H9 (cell line): ENCODE results near the gene ASTN1. TPM values are rescaled to one million over a fixed set of nuclear protein-coding genes. Genes with fewer than 3 reads are reported as not detected.

Source experiments
- DNase-seq: peaks from one replicate; pipeline ENCODE4 v3.0.0-alpha.2; 2017
- H2AFZ ChIP-seq: one replicate; pipeline ENCODE4 v1.6.1; 2013; ENCODE audit warnings: mild to moderate bottlenecking, low read length, control low read depth, moderate library complexity
- H2AK5ac ChIP-seq: 2 replicates; pipeline ENCODE4 v1.6.1; 2013; ENCODE audit warnings: low read length, control low read depth, mixed read lengths; ENCODE audit not compliant: insufficient read length
- H2BK120ac ChIP-seq: one replicate; pipeline ENCODE4 v1.6.1; 2013; ENCODE audit warnings: low read depth, mild to moderate bottlenecking, low read length, control low read depth, inconsistent platforms; ENCODE audit not compliant: poor library complexity, severe bottlenecking
- H2BK12ac ChIP-seq: 2 replicates; pipeline ENCODE4 v1.6.1; 2013; ENCODE audit warnings: low read length, control low read depth, mixed read lengths, low read depth; ENCODE audit not compliant: insufficient read length
- H2BK15ac ChIP-seq: 2 replicates; pipeline ENCODE4 v1.6.1; 2013; ENCODE audit warnings: low read depth, low read length, control low read depth
- H2BK20ac ChIP-seq: one replicate; pipeline ENCODE4 v1.6.1; 2013; ENCODE audit warnings: low read depth, mild to moderate bottlenecking, low read length, control low read depth, inconsistent platforms; ENCODE audit not compliant: poor library complexity, severe bottlenecking
- H2BK5ac ChIP-seq: 2 replicates; pipeline ENCODE4 v1.6.1; 2013; ENCODE audit warnings: low read length, control low read depth, mixed read lengths; ENCODE audit not compliant: insufficient read length
- H3K14ac ChIP-seq: 2 replicates; pipeline ENCODE4 v1.6.1; 2013; ENCODE audit warnings: low read length, control low read depth; ENCODE audit not compliant: insufficient read depth
- H3K18ac ChIP-seq: 2 replicates; pipeline ENCODE4 v1.6.1; 2013; ENCODE audit warnings: low read depth, mild to moderate bottlenecking, mixed read lengths, low read length, control low read depth; ENCODE audit not compliant: insufficient read length
- H3K23ac ChIP-seq: 2 replicates; pipeline ENCODE4 v1.6.1; 2013; ENCODE audit warnings: low read length, control low read depth, mixed read lengths, low read depth; ENCODE audit not compliant: insufficient read length
- H3K23me2 ChIP-seq: 2 replicates; pipeline ENCODE4 v1.6.1; 2013; ENCODE audit warnings: low read depth, mild to moderate bottlenecking, mixed read lengths, low read length, control low read depth; ENCODE audit not compliant: insufficient read length, poor library complexity, severe bottlenecking
- H3K27ac ChIP-seq: 2 replicates; pipeline ENCODE4 v1.5.1; 2013; ENCODE audit warnings: low read length, control low read depth, mixed read lengths, low read depth; ENCODE audit not compliant: insufficient read length
- H3K27me3 ChIP-seq: 2 replicates; pipeline ENCODE4 v1.6.1; 2013; ENCODE audit warnings: low read length, control low read depth, inconsistent platforms; ENCODE audit not compliant: insufficient read depth
- H3K4ac ChIP-seq: 2 replicates; pipeline ENCODE4 v1.6.1; 2013; ENCODE audit warnings: low read depth, mild to moderate bottlenecking, control low read depth, inconsistent platforms, low read length, moderate library complexity
- H3K4me1 ChIP-seq: 2 replicates; pipeline ENCODE4 v1.6.1; 2013; ENCODE audit warnings: low read length, control low read depth, inconsistent platforms; ENCODE audit not compliant: insufficient read depth
- H3K4me2 ChIP-seq: 2 replicates; pipeline ENCODE4 v1.6.1; 2013; ENCODE audit warnings: low read length, control low read depth, mixed read lengths; ENCODE audit not compliant: insufficient read length, insufficient read depth
- H3K56ac ChIP-seq: 2 replicates; pipeline ENCODE4 v1.6.1; 2013; ENCODE audit warnings: low read depth, mild to moderate bottlenecking, mixed read lengths, low read length, control low read depth; ENCODE audit not compliant: insufficient read length
- H3K79me1 ChIP-seq: 2 replicates; pipeline ENCODE4 v1.6.1; 2013; ENCODE audit warnings: low read depth, mild to moderate bottlenecking, moderate library complexity, low read length, control low read depth, inconsistent platforms; ENCODE audit not compliant: insufficient read depth, poor library complexity, severe bottlenecking
- H3K79me2 ChIP-seq: 2 replicates; pipeline ENCODE4 v1.6.1; 2013; ENCODE audit warnings: low read length, control low read depth, inconsistent platforms; ENCODE audit not compliant: insufficient read depth
- H3K9ac ChIP-seq: 2 replicates; pipeline ENCODE4 v1.6.1; 2013; ENCODE audit warnings: low read length, control low read depth, mixed read lengths; ENCODE audit not compliant: insufficient read length; ENCODE audit errors: extremely low read depth
- H3K9me3 ChIP-seq: one replicate; pipeline ENCODE4 v1.6.1; 2013; ENCODE audit warnings: low read depth, low read length, inconsistent platforms; ENCODE audit not compliant: control insufficient read depth
- H3T11ph ChIP-seq: one replicate; pipeline ENCODE4 v1.6.1; 2013; ENCODE audit warnings: mild to moderate bottlenecking, low read length, control low read depth, inconsistent platforms
- H4K20me1 ChIP-seq: one replicate; pipeline ENCODE4 v1.6.1; 2013; ENCODE audit not compliant: control insufficient read depth, insufficient read length, insufficient read depth
- H4K5ac ChIP-seq: 2 replicates; pipeline ENCODE4 v1.6.1; 2013; ENCODE audit warnings: low read depth, mild to moderate bottlenecking, mixed read lengths, low read length, control low read depth; ENCODE audit not compliant: insufficient read length
- H4K8ac ChIP-seq: replicated peaks from 2 replicates; pipeline ENCODE4 v1.6.1; 2013; ENCODE audit warnings: low read length, control low read depth, mixed read lengths, low read depth; ENCODE audit not compliant: insufficient read length
- H4K91ac ChIP-seq: 2 replicates; pipeline ENCODE4 v1.6.1; 2013; ENCODE audit warnings: low read depth, mild to moderate bottlenecking, moderate library complexity, mixed read lengths, low read length, control low read depth; ENCODE audit not compliant: insufficient read length
- H3K27ac Mint-ChIP-seq, 3 experiments: 2 replicates in 2 of 3; 3 replicates in 1 of 3; pipeline ENCODE4 v1.8.0; 2020 to 2021; ENCODE audit warnings: mixed read lengths in 3 of 3, mild to moderate bottlenecking in 1 of 3, moderate library complexity in 1 of 3
- H3K27me3 Mint-ChIP-seq: 2 replicates; pipeline ENCODE4 v1.8.0; 2021; ENCODE audit warnings: low read depth, mild to moderate bottlenecking, moderate library complexity, mixed read lengths
- H3K36me3 Mint-ChIP-seq, 3 experiments: 2 replicates in 2 of 3; 3 replicates in 1 of 3; pipeline ENCODE4 v1.8.0; 2020 to 2021; ENCODE audit warnings: low read depth in 3 of 3, mixed read lengths in 3 of 3; ENCODE audit not compliant: insufficient read depth in 1 of 3
- H3K4me1 Mint-ChIP-seq, 2 experiments: 2 replicates each; pipeline ENCODE4 v1.8.0; 2020; ENCODE audit warnings: mixed read lengths in 2 of 2
- H3K4me3 Mint-ChIP-seq, 2 experiments: 2 replicates in 1 of 2; 3 replicates in 1 of 2; pipeline ENCODE4 v1.8.0; 2020 to 2021; ENCODE audit warnings: mild to moderate bottlenecking in 2 of 2, mixed read lengths in 2 of 2, moderate library complexity in 1 of 2
- H3K9me3 Mint-ChIP-seq, 2 experiments: 2 replicates in 1 of 2; 3 replicates in 1 of 2; pipeline ENCODE4 v1.8.0; 2020; ENCODE audit warnings: mild to moderate bottlenecking in 2 of 2, mixed read lengths in 2 of 2, moderate library complexity in 1 of 2
- WGBS: extraction: QIAGEN DNeasy Blood & Tissue Kit; methylation state at CpG from one replicate; pipeline ENCODE4 v1.1.7; 2013; ENCODE audit warnings: missing lambda C conversion rate, low lambda C conversion rate, mixed read lengths; ENCODE audit not compliant: insufficient read length; ENCODE audit errors: extremely low coverage; 5-methylcytosine and 5-hydroxymethylcytosine counted together
- total RNA-seq: library from RNA; stranded (reverse); gene quantifications from 2 replicates; pipeline ENCODE4 v1.2.1, GENCODE V29; 2021
- TF ChIP-seq, protein P1 (sequence below): fragments of 200-600 bp; sonication (generic); conservative IDR thresholded peaks from 3 replicates; pipeline ENCODE4 v1.8.0; 2021; ENCODE audit warnings: antibody characterized with exemption, mild to moderate bottlenecking

ASTN1 gene
- total RNA-seq, 1 experiment from 2014 or later = 0.98 TPM

DNA sequence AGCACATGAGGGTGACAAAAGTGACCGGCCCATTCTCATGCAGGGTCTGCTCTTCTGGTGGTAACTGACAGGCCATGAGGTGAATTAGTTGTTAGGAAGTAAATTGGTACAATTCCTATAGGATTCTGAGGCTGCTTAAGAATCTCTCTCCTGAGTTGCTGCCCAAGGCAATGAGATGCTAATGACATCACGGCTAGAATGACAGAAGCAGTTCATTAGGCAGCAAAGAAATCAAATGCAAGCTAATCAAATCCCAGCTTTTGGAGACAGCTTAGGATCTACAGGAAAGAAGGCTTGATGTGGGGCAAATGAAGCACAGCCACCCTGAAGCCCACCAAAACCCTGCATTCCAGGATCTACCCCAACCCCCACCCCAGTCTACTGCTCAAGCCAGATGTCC is 265.2 kb downstream of the ASTN1 start:
- no peak overlapping the region for H3K27ac Mint-ChIP-seq
- H3K23me2 ChIP-seq = peaks cover 4% of the 10 kb centered on the region
- H4K20me1 ChIP-seq = no peaks in the 10 kb centered on the region
- H2BK15ac ChIP-seq = no peak overlapping the region
- no peak overlapping the region for H3K18ac ChIP-seq
- H3K4ac ChIP-seq = no peak overlapping the region
- H3K4me2 ChIP-seq = no peak overlapping the region
- no peak overlapping the region for H2BK12ac ChIP-seq
- no peak overlapping the region for H3K23ac ChIP-seq
- H2BK5ac ChIP-seq = no peak overlapping the region
- no peaks in the 10 kb centered on the region for H3K27me3 ChIP-seq
- no peak overlapping the region for H2AFZ ChIP-seq
- H3K9ac ChIP-seq = no peak overlapping the region
- H3K36me3 Mint-ChIP-seq = no peaks in the 10 kb centered on the region
- H3K9me3 Mint-ChIP-seq = no peaks in the 10 kb centered on the region; a peak in 1 of 5 replicates
- peaks cover 31% of the 10 kb centered on the region for H3K27me3 Mint-ChIP-seq
- no peak overlapping the region for H2AK5ac ChIP-seq
- H3K4me1 ChIP-seq = no peaks in the 10 kb centered on the region; the same call in 1 of the 2 replicates
- no peak for DNase-seq
- H4K5ac ChIP-seq = no peak overlapping the region
- no peaks in the 10 kb centered on the region for H3K79me1 ChIP-seq
- no peak overlapping the region for H2BK120ac ChIP-seq
- no peak overlapping the region for H4K91ac ChIP-seq
- H3K27ac ChIP-seq = no peak overlapping the region
- no peaks in the 10 kb centered on the region for H3K79me2 ChIP-seq
- no peaks in the 10 kb centered on the region for H3K9me3 ChIP-seq
- H3T11ph ChIP-seq = no peak overlapping the region
- peaks cover 17 to 22% of the 10 kb centered on the region in 2 experiments for H3K4me1 Mint-ChIP-seq
- H3K14ac ChIP-seq = no peak overlapping the region
- H2BK20ac ChIP-seq = no peak overlapping the region
- TF ChIP-seq, protein P1, sequence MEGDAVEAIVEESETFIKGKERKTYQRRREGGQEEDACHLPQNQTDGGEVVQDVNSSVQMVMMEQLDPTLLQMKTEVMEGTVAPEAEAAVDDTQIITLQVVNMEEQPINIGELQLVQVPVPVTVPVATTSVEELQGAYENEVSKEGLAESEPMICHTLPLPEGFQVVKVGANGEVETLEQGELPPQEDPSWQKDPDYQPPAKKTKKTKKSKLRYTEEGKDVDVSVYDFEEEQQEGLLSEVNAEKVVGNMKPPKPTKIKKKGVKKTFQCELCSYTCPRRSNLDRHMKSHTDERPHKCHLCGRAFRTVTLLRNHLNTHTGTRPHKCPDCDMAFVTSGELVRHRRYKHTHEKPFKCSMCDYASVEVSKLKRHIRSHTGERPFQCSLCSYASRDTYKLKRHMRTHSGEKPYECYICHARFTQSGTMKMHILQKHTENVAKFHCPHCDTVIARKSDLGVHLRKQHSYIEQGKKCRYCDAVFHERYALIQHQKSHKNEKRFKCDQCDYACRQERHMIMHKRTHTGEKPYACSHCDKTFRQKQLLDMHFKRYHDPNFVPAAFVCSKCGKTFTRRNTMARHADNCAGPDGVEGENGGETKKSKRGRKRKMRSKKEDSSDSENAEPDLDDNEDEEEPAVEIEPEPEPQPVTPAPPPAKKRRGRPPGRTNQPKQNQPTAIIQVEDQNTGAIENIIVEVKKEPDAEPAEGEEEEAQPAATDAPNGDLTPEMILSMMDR = no peak
- no peak overlapping the region for H3K56ac ChIP-seq
- no peak overlapping the region for H3K4me3 Mint-ChIP-seq
- no peak overlapping the region for H4K8ac ChIP-seq
- no CpG with 5 or more reads among the region's 2 CpGs for WGBS
